RWPE2 (cell line): ENCODE results near the gene SETBP1.

ENCODE experiments used
- ATAC-seq: fragments of 200-7000 bp; cut with Tn5 transposase; 3 replicates; pipeline ENCODE4 v1.9.1; 2021; ENCODE audit warnings: low read depth
- DNase-seq: peaks from one replicate; pipeline ENCODE4 v3.0.0-alpha.2; 2020; ENCODE audit warnings: low spot score
- H3K27ac ChIP-seq: fragments of 450-650 bp; 2 replicates; pipeline ENCODE4 v1.5.1; 2017; ENCODE audit warnings: mild to moderate bottlenecking; ENCODE audit not compliant: poor library complexity, severe bottlenecking
- H3K27me3 ChIP-seq: fragments of 250-450 bp; sonication (Bioruptor Pico); 2 replicates; pipeline ENCODE4 v1.5.1; 2021; ENCODE audit warnings: mild to moderate bottlenecking, moderate library complexity; ENCODE audit not compliant: insufficient read depth, poor library complexity, severe bottlenecking
- H3K36me3 ChIP-seq: fragments of 250-450 bp; sonication (Bioruptor Pico); 2 replicates; pipeline ENCODE4 v1.5.1; 2020; ENCODE audit warnings: low read depth, mild to moderate bottlenecking, moderate library complexity
- H3K4me1 ChIP-seq: fragments of 250-450 bp; sonication (Bioruptor Pico); 2 replicates; pipeline ENCODE4 v1.5.1; 2021; ENCODE audit warnings: mild to moderate bottlenecking, moderate library complexity; ENCODE audit not compliant: insufficient read depth, poor library complexity, severe bottlenecking
- H3K4me3 ChIP-seq: fragments of 250-450 bp; sonication (Bioruptor Pico); 2 replicates; pipeline ENCODE4 v1.5.1; 2021; ENCODE audit warnings: mild to moderate bottlenecking, moderate library complexity; ENCODE audit not compliant: severe bottlenecking
- H3K9me3 ChIP-seq: fragments of 250-450 bp; sonication (Bioruptor Pico); 2 replicates; pipeline ENCODE4 v1.5.1; 2021; ENCODE audit warnings: mild to moderate bottlenecking, moderate library complexity; ENCODE audit not compliant: severe bottlenecking
- CTCF ChIP-seq: fragments of 450-650 bp; IDR thresholded peaks from one replicate; pipeline ENCODE4 v1.5.1; 2017; ENCODE audit warnings: mild to moderate bottlenecking, moderate library complexity; ENCODE audit not compliant: poor library complexity, severe bottlenecking

SETBP1 gene

GRCh38 chr18:44732599-44732998, 51.9 kb downstream of the SETBP1 start:
- ATAC-seq (no peak), DNase-seq (no peak)
- H3K4me1 ChIP-seq = peaks cover 41% of the 10 kb centered on the region

GRCh38 chr18:44733069-44733753, 52.5 kb downstream of the SETBP1 start:
- Histone ChIP-seq H3K4me3 (no peak overlapping the region), H3K4me1 (peaks cover 41% of the 10 kb centered on the region), H3K27me3 (no peaks in the 10 kb centered on the region), H3K36me3 (no peaks in the 10 kb centered on the region), H3K9me3 (no peaks in the 10 kb centered on the region), H3K27ac (peak overlapping the region; percentile 100)
- ATAC-seq = peak; percentile 81
- peak; percentile 90 for DNase-seq
- no peak for TF ChIP-seq CTCF

More at GRCh38 chr18:44732599-44732998, 51.9 kb downstream of the SETBP1 start:
- no peak for TF ChIP-seq CTCF
- no peaks in the 10 kb centered on the region for H3K36me3 ChIP-seq
- H3K4me3 ChIP-seq = no peak overlapping the region
- H3K27ac ChIP-seq = peak overlapping the region; percentile 100
- no peaks in the 10 kb centered on the region for H3K9me3 ChIP-seq
- no peaks in the 10 kb centered on the region for H3K27me3 ChIP-seq

DNA sequence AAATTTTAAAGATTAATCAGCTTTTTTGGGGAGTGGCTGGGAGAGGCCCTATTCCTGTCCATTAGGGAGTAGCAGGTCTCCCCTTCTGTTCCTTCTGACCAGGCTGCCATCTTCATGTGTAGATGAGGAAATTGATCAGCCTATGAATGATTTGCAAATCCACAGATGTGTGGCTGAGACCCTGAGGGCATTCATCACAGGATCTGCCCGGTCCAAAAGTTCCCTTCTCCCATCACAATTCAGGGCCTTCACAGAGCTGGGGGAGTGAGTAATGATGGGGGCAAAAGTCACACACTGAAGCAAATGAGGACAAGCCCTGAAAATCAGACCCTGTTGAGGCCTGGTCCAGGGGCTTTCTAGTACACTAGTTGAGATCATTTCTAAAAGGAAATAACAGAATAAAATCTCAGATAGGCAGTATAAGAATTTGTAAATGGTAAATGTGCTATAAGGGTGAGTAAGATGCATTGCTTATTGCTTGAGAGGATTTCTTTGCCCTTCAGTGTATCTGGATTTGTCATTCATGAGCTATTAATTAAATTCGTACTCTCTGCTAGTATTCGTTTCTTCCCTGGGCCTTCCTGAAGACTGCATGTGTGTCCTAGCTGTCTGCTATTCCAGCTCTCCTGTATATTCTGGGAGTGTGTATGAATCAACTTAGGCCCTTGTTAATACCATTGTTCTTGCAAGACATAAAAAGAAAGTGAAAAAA, 53.2 kb downstream of the SETBP1 start:
- ATAC-seq = no peak
- peaks cover 41% of the 10 kb centered on the region for H3K4me1 ChIP-seq

DNA sequence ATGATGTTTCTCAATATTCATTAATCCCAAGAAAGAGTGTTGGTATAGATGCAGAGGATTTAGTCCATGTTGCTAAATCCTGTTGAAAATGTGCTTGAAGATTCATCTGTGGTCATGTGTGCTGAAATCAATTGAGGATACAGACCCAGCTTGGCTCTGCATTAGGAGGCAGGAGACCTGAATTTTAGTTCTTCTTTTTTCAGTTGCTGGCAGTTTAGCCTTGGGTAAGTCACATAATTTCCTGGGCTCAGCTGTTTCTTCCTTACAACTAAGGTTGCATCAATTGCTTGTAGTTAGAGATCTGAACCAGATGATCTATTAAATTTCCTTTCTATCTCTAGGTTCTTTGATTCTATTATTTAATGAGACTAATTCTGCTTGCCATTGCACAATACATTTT, 54.4 kb downstream of the SETBP1 start:
- TF ChIP-seq CTCF = no peak
- H3K9me3 ChIP-seq = no peaks in the 10 kb centered on the region
- ATAC-seq (no peak), DNase-seq (no peak)
- H3K4me3 ChIP-seq = no peak overlapping the region
- no peaks in the 10 kb centered on the region for H3K36me3 ChIP-seq
- H3K27ac ChIP-seq = peak overlapping the region; percentile 100
- H3K4me1 ChIP-seq = peaks cover 47% of the 10 kb centered on the region
- H3K27me3 ChIP-seq = no peaks in the 10 kb centered on the region

More for the DNA sequence above, 53.2 kb downstream of the SETBP1 start:
- Histone ChIP-seq H3K9me3 (no peaks in the 10 kb centered on the region), H3K36me3 (no peaks in the 10 kb centered on the region), H3K27ac (peak overlapping the region; percentile 100), H3K27me3 (no peaks in the 10 kb centered on the region), H3K4me3 (no peak overlapping the region)
- no peak for DNase-seq
- no peak for TF ChIP-seq CTCF
